Gastrocnemius medialis (tissue), 4 donors: ENCODE measurements around the gene RBMS3. TPM values are rescaled to one million over a fixed set of nuclear protein-coding genes. Genes with fewer than 3 reads are reported as not detected.

Experiments
- ATAC-seq, 2 donors: fragments of 150-250 bp; one replicate each; pipeline ENCODE4 v1.9.1; 2016
- DNase-seq, 2 donors: peaks; one replicate each; pipeline ENCODE4 v3.0.0-alpha.2; 2019
- H3K27ac ChIP-seq, 4 donors: fragments of 200-600 bp; sonication (generic); 1 replicate in 1 of 4; 2 replicates in 3 of 4; pipeline ENCODE4 v1.5.1; 2016 to 2018; ENCODE audit warnings: mild to moderate bottlenecking in 2 of 4, moderate library complexity in 1 of 4
- H3K27me3 ChIP-seq, 3 donors: fragments of 200-600 bp; sonication (generic) in 2 of 3; 1 replicate in 1 of 3; 2 replicates in 2 of 3; pipeline versions ENCODE4 v1.5.1 to v1.6.0; 2016 to 2019; ENCODE audit warnings: mild to moderate bottlenecking in 1 of 3, moderate library complexity in 1 of 3
- H3K36me3 ChIP-seq, 2 donors: fragments of 200-600 bp; sonication (generic) in 1 of 2; one replicate each; pipeline ENCODE4 v1.5.1; 2017 to 2018
- H3K4me1 ChIP-seq, 2 donors: fragments of 200-600 bp; sonication (generic) in 1 of 2; one replicate each; pipeline ENCODE4 v1.5.1; 2016 to 2017; ENCODE audit warnings: mild to moderate bottlenecking in 2 of 2
- H3K4me3 ChIP-seq, 4 donors: fragments of 200-600 bp; sonication (generic) in 3 of 4; 1 replicate in 1 of 4; 2 replicates in 3 of 4; pipeline ENCODE4 v1.5.1; 2016 to 2019; ENCODE audit warnings: mild to moderate bottlenecking in 2 of 4
- H3K9me3 ChIP-seq, 3 donors: fragments of 200-600 bp; sonication (generic) in 2 of 3; 1 replicate in 1 of 3; 2 replicates in 2 of 3; pipeline ENCODE4 v1.5.1; 2016 to 2019
- CTCF ChIP-seq, 5 experiments: fragments of 450-650 bp in 3 of 5; fragments of 200-600 bp in 2 of 5; sonication (generic) in 2 of 5; IDR thresholded peaks in 4 of 5; conservative IDR thresholded peaks in 1 of 5; 1 replicate in 4 of 5; 2 replicates in 1 of 5; pipeline ENCODE4 v1.5.1; 2016 to 2019; ENCODE audit warnings: antibody characterized with exemption in 5 of 5, mild to moderate bottlenecking in 3 of 5, moderate library complexity in 3 of 5
- POLR2A ChIP-seq, 2 donors: fragments of 450-650 bp; IDR thresholded peaks; one replicate each; pipeline ENCODE4 v1.6.1; 2017; ENCODE audit warnings: antibody characterized with exemption in 2 of 2, mild to moderate bottlenecking in 2 of 2, moderate library complexity in 2 of 2
- in situ Hi-C, 4 donors: fragments of 200-750 bp; cut with MboI; loops; one replicate each; pipeline versions ENCODE4 v1.15.0 to v1.8.0; 2017; ENCODE audit warnings: low sequenced_read_pairs in 4 of 4
- intact Hi-C: fragments of 100-400 bp; cut with DNase I; formaldehyde crosslinking; loops from one replicate; pipeline ENCODE4 v1.15.1; 2023; ENCODE audit warnings: low total_unique reads
- total RNA-seq, 4 donors: library from RNA; depleted of rRNA; stranded (reverse); fragments of >200 nt; gene quantifications; one replicate each; pipeline versions ENCODE4 v1.1.0 to v1.2.3, GENCODE V29; 2016

Gene RBMS3
- total RNA-seq, 4 donors from 2014 or later = 16.1 to 38.8 (median 22.7) TPM

DNA sequence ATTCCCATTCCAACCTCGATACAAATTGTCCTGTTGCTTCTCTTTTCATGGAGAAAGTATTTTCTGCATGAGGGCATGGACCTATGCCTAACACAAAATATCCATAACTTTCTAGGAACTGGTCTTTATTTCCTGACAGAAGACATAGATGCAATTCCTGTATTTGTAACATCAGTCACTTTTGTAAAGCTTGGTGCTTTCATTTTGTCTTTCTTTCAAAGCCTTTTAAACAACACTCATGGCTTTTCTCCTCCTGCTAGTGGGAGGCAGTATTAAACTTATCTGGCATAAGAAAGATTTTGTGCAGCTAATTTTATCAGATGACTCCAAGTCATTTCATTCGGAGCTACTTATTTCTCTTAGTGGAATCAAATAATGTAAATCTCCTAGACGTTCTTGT is 616.0 kb downstream of the RBMS3 start:
- Histone ChIP-seq H3K36me3 (no peaks in the 10 kb centered on the region), H3K4me1 (peaks cover 0 to 5% of the 10 kb centered on the region in 2 donors), H3K4me3 (no peak overlapping the region), H3K27ac (no peak overlapping the region), H3K27me3 (no peaks in the 10 kb centered on the region), H3K9me3 (no peaks in the 10 kb centered on the region)
- intact Hi-C loops (no loop called here), in situ Hi-C loops (no loop called here)
- ATAC-seq (no peak), DNase-seq (no peak)
- no peak for TF ChIP-seq CTCF (IDR thresholded peaks at IDR 0.05 in 4 of 5, conservative IDR thresholded peaks at IDR 0.05 in 1 of 5)
- TF ChIP-seq POLR2A (IDR thresholded peaks at IDR 0.05) = no peak

GRCh38 chr3:29898171-29898965 is 617.5 kb downstream of the RBMS3 start:
- in situ Hi-C loops (no loop called here), intact Hi-C loops (no loop called here)
- ATAC-seq (no peak), DNase-seq (no peak)
- H3K36me3 ChIP-seq = no peaks in the 10 kb centered on the region
- no peak overlapping the region for H3K4me3 ChIP-seq
- no peak overlapping the region for H3K27ac ChIP-seq
- no peak for TF ChIP-seq CTCF (IDR thresholded peaks at IDR 0.05 in 4 of 5, conservative IDR thresholded peaks at IDR 0.05 in 1 of 5)
- no peak for TF ChIP-seq POLR2A (IDR thresholded peaks at IDR 0.05)
- H3K27me3 ChIP-seq = no peaks in the 10 kb centered on the region
- no peaks in the 10 kb centered on the region for H3K9me3 ChIP-seq
- H3K4me1 ChIP-seq = peaks cover 0 to 5% of the 10 kb centered on the region in 2 donors

DNA sequence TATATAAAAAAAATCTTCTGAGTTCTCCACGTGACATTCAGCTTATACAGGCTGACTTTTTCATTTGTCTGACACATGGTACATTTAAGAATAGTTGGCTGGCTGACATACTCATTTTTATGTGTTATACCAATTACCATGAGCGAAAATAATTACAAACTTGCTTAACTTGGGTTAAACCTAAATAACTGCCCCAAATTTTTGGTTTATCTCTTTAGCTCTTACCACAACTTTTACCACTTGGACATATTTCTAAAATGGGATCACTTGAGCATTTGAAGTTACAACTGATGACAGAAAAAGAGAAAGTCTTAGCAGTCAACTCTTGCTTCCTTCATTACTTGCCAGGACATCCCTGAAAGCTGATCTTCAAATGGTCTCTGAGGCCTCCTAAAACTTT is 618.1 kb downstream of the RBMS3 start:
- DNase-seq (no peak), ATAC-seq (no peak)
- no peak overlapping the region for H3K27ac ChIP-seq
- intact Hi-C loops = no loop called here
- H3K4me3 ChIP-seq = no peak overlapping the region
- H3K4me1 ChIP-seq = peaks cover 0 to 5% of the 10 kb centered on the region in 2 donors
- in situ Hi-C loops = no loop called here
- TF ChIP-seq CTCF (IDR thresholded peaks at IDR 0.05 in 4 of 5, conservative IDR thresholded peaks at IDR 0.05 in 1 of 5) = no peak
- no peak for TF ChIP-seq POLR2A (IDR thresholded peaks at IDR 0.05)
- H3K9me3 ChIP-seq = no peaks in the 10 kb centered on the region
- H3K36me3 ChIP-seq = no peaks in the 10 kb centered on the region
- no peaks in the 10 kb centered on the region for H3K27me3 ChIP-seq

GRCh38 chr3:29901097-29901496 is 620.2 kb downstream of the RBMS3 start:
- H3K4me3 ChIP-seq = no peak overlapping the region
- no peaks in the 10 kb centered on the region for H3K9me3 ChIP-seq
- DNase-seq (no peak), ATAC-seq (no peak)
- no peak overlapping the region for H3K27ac ChIP-seq
- intact Hi-C loops (no loop called here), in situ Hi-C loops (no loop called here)
- TF ChIP-seq CTCF (IDR thresholded peaks at IDR 0.05 in 4 of 5, conservative IDR thresholded peaks at IDR 0.05 in 1 of 5) (no peak), POLR2A (IDR thresholded peaks at IDR 0.05) (no peak)
- no peaks in the 10 kb centered on the region for H3K36me3 ChIP-seq
- no peaks in the 10 kb centered on the region for H3K27me3 ChIP-seq
- H3K4me1 ChIP-seq = peaks cover 0 to 5% of the 10 kb centered on the region in 2 donors
